SK-N-SH (cell line): Measurements from ENCODE around the gene LRRC36. TPM values are rescaled to one million over a fixed set of nuclear protein-coding genes. Genes with fewer than 3 reads are reported as not detected.

Experiments used
- CTCF ChIA-PET: fragments of 300-600, 350-600 bp; formaldehyde crosslinking; extraction: SDS; loops from one replicate; lab custom pipeline; 2021; lab: Yijun Ruan, JAX
- POLR2A ChIA-PET: fragments of 350-600 bp; sonication (Branson Sonifier 250); formaldehyde crosslinking; extraction: SDS; loops from one replicate; lab custom pipeline; 2020; ENCODE audit warnings: antibody characterized with exemption, inconsistent platforms; lab: Yijun Ruan, JAX
- DNase-seq: peaks from one replicate; pipeline ENCODE4 v3.0.0; 2012
- H2AFZ ChIP-seq: fragments of 200-600 bp; sonication (generic); 2 replicates; pipeline ENCODE4 v1.8.1; 2016; ENCODE audit warnings: antibody characterized with exemption, mild to moderate bottlenecking, low read depth
- H3F3A ChIP-seq: fragments of 200-600 bp; sonication (generic); replicated peaks from 2 replicates; pipeline ENCODE3; 2016; ENCODE audit warnings: antibody characterized with exemption, mild to moderate bottlenecking; ENCODE audit not compliant: insufficient read depth
- H3K27ac ChIP-seq, 2 experiments: fragments of 200-500 bp in 1 of 2; fragments of 200-600 bp in 1 of 2; sonication (Bioruptor generic) in 1 of 2; sonication (generic), shearing (Covaris generic) in 1 of 2; 2 replicates each; pipeline versions ENCODE4 v1.5.1 to v1.6.1; 2014 to 2016; ENCODE audit warnings: low read depth in 2 of 2, inconsistent platforms in 1 of 2, low read length in 1 of 2, mild to moderate bottlenecking in 1 of 2, mixed read lengths in 1 of 2
- H3K27me3 ChIP-seq: fragments of 200-600 bp; sonication (generic), shearing (Covaris generic); 2 replicates; pipeline ENCODE4 v1.6.1; 2016; ENCODE audit warnings: mixed run types; ENCODE audit not compliant: insufficient read depth
- H3K36me3 ChIP-seq, 2 experiments: fragments of 200-500 bp in 1 of 2; fragments of 200-600 bp in 1 of 2; sonication (Bioruptor generic) in 1 of 2; sonication (generic) in 1 of 2; replicated peaks in 1 of 2; 2 replicates each; pipeline versions ENCODE3 to v1.5.1; 2014 to 2016; ENCODE audit warnings: low read length in 1 of 2, mild to moderate bottlenecking in 1 of 2; ENCODE audit not compliant: insufficient read depth in 2 of 2, control insufficient read depth in 1 of 2
- H3K4me1 ChIP-seq, 2 experiments: fragments of 200-500 bp in 1 of 2; fragments of 200-600 bp in 1 of 2; sonication (Bioruptor generic) in 1 of 2; sonication (generic), shearing (Covaris generic) in 1 of 2; 2 replicates each; pipeline versions ENCODE4 v1.5.1 to v1.6.1; 2014 to 2016; ENCODE audit warnings: low read depth in 1 of 2, low read length in 1 of 2, mixed run types in 1 of 2; ENCODE audit not compliant: insufficient read depth in 2 of 2, control insufficient read depth in 1 of 2
- H3K4me2 ChIP-seq: fragments of 200-600 bp; sonication (generic), shearing (Covaris generic); 2 replicates; pipeline ENCODE4 v1.6.1; 2017; ENCODE audit warnings: mixed run types
- H3K4me3 ChIP-seq, 2 experiments: fragments of 200-500 bp in 1 of 2; fragments of 200-600 bp in 1 of 2; sonication (Bioruptor generic) in 1 of 2; sonication (generic), shearing (Covaris generic) in 1 of 2; 2 replicates each; pipeline versions ENCODE4 v1.5.1 to v1.8.1; 2014 to 2016; ENCODE audit warnings: low read depth in 2 of 2, inconsistent platforms in 1 of 2, low read length in 1 of 2, mild to moderate bottlenecking in 1 of 2, mixed read lengths in 1 of 2, moderate library complexity in 1 of 2
- H3K79me2 ChIP-seq: fragments of 200-600 bp; sonication (generic); 2 replicates; pipeline ENCODE4 v1.8.1; 2017; ENCODE audit warnings: mild to moderate bottlenecking; ENCODE audit not compliant: insufficient read depth
- H3K9ac ChIP-seq: fragments of 200-600 bp; sonication (generic); 2 replicates; pipeline ENCODE4 v1.6.1; 2017; ENCODE audit warnings: mixed run types
- H3K9me2 ChIP-seq: fragments of 200-600 bp; sonication (generic); 2 replicates; pipeline ENCODE4 v1.6.1; 2017; ENCODE audit warnings: mixed run types
- H3K9me3 ChIP-seq: fragments of 200-600 bp; sonication (generic); 2 replicates; pipeline ENCODE4 v1.6.1; 2017; ENCODE audit warnings: mixed run types, mild to moderate bottlenecking, moderate library complexity
- H4K20me1 ChIP-seq: fragments of 200-600 bp; sonication (generic); 2 replicates; pipeline ENCODE4 v1.6.1; 2017; ENCODE audit warnings: mild to moderate bottlenecking, mixed run types; ENCODE audit not compliant: insufficient read depth
- GABPA ChIP-seq: IDR thresholded peaks from 2 replicates; pipeline ENCODE4 v1.4.0; 2012; ENCODE audit warnings: low read depth, mild to moderate bottlenecking
- MEF2A ChIP-seq: IDR thresholded peaks from 2 replicates; pipeline ENCODE4 v1.4.0; 2012; ENCODE audit warnings: low read depth, borderline replicate concordance
- NFIC ChIP-seq: IDR thresholded peaks from 2 replicates; pipeline ENCODE4 v1.4.0; 2012; ENCODE audit warnings: borderline replicate concordance
- POLR2AphosphoS5 ChIP-seq: IDR thresholded peaks from 2 replicates; pipeline ENCODE4 v1.6.1; 2012; ENCODE audit warnings: low read depth, low read length
- RAD21 ChIP-seq: IDR thresholded peaks from 2 replicates; pipeline ENCODE4 v1.6.1; 2012; ENCODE audit warnings: mild to moderate bottlenecking, low read length
- RCOR1 ChIP-seq: fragments of 150-350 bp; IDR thresholded peaks from 2 replicates; pipeline ENCODE4 v1.6.1; 2017; ENCODE audit warnings: antibody characterized with exemption, low read length
- RFX5 ChIP-seq: IDR thresholded peaks from 2 replicates; pipeline ENCODE4 v1.6.1; 2012; ENCODE audit warnings: mild to moderate bottlenecking, improper control_type of control experiment, low read length
- RXRA ChIP-seq: IDR thresholded peaks from 2 replicates; pipeline ENCODE4 v1.4.0; 2012; ENCODE audit warnings: low read depth, mild to moderate bottlenecking, borderline replicate concordance
- TAF1 ChIP-seq: IDR thresholded peaks from 2 replicates; pipeline ENCODE4 v1.6.1; 2012; ENCODE audit warnings: low read depth, mild to moderate bottlenecking, low read length, moderate library complexity, borderline replicate concordance
- TCF12 ChIP-seq: IDR thresholded peaks from 2 replicates; pipeline ENCODE4 v1.4.0; 2012
- YY1 ChIP-seq: IDR thresholded peaks from 2 replicates; pipeline ENCODE4 v1.4.0; 2012; ENCODE audit warnings: low read depth, mild to moderate bottlenecking
- WGBS: methylation state at CpG from one replicate; pipeline ENCODE4 v1.1.6; 2017; ENCODE audit warnings: low lambda C conversion rate; 5-methylcytosine and 5-hydroxymethylcytosine counted together
- polyA plus RNA-seq, 3 experiments: library from polyadenylated mRNA; depleted of rRNA; stranded (reverse); fragments of >200 nt; gene quantifications; 2 replicates each; pipeline ENCODE4 v1.2.3, GENCODE V29; 2012
- TF ChIP-seq, protein P1 (sequence below): IDR thresholded peaks from 2 replicates; pipeline ENCODE4 v1.4.0; 2012; ENCODE audit warnings: low read depth, borderline replicate concordance
- TF ChIP-seq, protein P2 (sequence below): IDR thresholded peaks from 2 replicates; pipeline ENCODE4 v1.4.0; 2012; ENCODE audit warnings: low read depth, borderline replicate concordance
- TF ChIP-seq, protein P3 (sequence below): fragments of 150-350 bp; IDR thresholded peaks from 2 replicates; pipeline ENCODE4 v1.6.1; 2016; ENCODE audit warnings: mild to moderate bottlenecking, low read depth, low read length
- TF ChIP-seq, protein P4 (sequence below): fragments of 150-350 bp; IDR thresholded peaks from 2 replicates; pipeline ENCODE4 v1.6.1; 2017; ENCODE audit warnings: antibody characterized with exemption, low read length, low read depth, borderline replicate concordance
- TF ChIP-seq, protein P5 (sequence below): IDR thresholded peaks from 2 replicates; pipeline ENCODE4; 2012

Gene LRRC36
- polyA plus RNA-seq, 1 of the 3 experiments (the other 2 are of a cell fraction), result 0.92 TPM

DNA sequence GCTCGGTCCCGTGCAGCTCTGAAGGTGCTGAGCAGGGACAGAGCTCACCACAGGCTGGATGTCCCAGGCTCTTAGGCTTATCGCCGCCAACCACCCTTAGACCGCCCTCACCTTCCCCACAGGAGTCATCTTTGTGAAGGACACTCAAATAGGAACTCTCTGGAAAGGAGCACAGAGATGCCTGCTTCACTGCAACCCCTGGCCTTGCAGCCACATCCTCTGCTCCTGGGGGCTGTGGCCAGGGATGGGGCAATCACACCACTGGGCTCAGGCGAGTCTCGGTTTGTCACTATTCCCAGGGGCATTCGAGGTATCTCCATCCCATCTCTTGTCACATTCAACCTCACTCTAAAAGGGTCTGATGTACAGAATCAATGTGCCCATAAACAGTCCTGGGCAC, 78.7 kb downstream of the LRRC36 start:
- Histone ChIP-seq H3K27me3 (no peaks in the 10 kb centered on the region), H3K27ac (peak overlapping the region; percentile 78 to 98; a peak in 3 of 4 replicates), H3K4me2 (no peak overlapping the region), H3K4me1 (peaks cover 30 to 31% of the 10 kb centered on the region in 2 experiments; a peak in 3 of 4 replicates), H3K9me2 (no peaks in the 10 kb centered on the region), H2AFZ (no peak overlapping the region), H3K79me2 (peaks cover 15% of the 10 kb centered on the region), H4K20me1 (no peaks in the 10 kb centered on the region)
- no peak for DNase-seq
- TF ChIP-seq RAD21 (no peak), RFX5 (no peak), MEF2A (no peak), RXRA (no peak)
- TF ChIP-seq, protein P1, sequence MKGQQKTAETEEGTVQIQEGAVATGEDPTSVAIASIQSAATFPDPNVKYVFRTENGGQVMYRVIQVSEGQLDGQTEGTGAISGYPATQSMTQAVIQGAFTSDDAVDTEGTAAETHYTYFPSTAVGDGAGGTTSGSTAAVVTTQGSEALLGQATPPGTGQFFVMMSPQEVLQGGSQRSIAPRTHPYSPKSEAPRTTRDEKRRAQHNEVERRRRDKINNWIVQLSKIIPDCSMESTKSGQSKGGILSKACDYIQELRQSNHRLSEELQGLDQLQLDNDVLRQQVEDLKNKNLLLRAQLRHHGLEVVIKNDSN, result no peak
- TF ChIP-seq, protein P2, sequence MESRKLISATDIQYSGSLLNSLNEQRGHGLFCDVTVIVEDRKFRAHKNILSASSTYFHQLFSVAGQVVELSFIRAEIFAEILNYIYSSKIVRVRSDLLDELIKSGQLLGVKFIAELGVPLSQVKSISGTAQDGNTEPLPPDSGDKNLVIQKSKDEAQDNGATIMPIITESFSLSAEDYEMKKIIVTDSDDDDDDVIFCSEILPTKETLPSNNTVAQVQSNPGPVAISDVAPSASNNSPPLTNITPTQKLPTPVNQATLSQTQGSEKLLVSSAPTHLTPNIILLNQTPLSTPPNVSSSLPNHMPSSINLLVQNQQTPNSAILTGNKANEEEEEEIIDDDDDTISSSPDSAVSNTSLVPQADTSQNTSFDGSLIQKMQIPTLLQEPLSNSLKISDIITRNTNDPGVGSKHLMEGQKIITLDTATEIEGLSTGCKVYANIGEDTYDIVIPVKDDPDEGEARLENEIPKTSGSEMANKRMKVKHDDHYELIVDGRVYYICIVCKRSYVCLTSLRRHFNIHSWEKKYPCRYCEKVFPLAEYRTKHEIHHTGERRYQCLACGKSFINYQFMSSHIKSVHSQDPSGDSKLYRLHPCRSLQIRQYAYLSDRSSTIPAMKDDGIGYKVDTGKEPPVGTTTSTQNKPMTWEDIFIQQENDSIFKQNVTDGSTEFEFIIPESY, result no peak
- TF ChIP-seq, all 33 proteins: peak for 0
- Histone ChIP-seq H3K36me3 (peaks cover 0 to 6% of the 10 kb centered on the region in 2 experiments), H3F3A (peaks cover 21% of the 10 kb centered on the region), H3K9ac (peak overlapping the region; percentile 66; the same call in 1 of the 2 replicates), H3K9me3 (no peaks in the 10 kb centered on the region), H3K4me3 (no peak overlapping the region)
- ChIA-PET CTCF (no interaction called here), POLR2A (interaction anchor here (1.5 kb wide), 1 partner anchor 9 kb away, joined by 6 read pairs; no protein-coding TSS in a partner anchor)
- 84% methylated on average over 7 of the region's 8 CpGs for WGBS

DNA sequence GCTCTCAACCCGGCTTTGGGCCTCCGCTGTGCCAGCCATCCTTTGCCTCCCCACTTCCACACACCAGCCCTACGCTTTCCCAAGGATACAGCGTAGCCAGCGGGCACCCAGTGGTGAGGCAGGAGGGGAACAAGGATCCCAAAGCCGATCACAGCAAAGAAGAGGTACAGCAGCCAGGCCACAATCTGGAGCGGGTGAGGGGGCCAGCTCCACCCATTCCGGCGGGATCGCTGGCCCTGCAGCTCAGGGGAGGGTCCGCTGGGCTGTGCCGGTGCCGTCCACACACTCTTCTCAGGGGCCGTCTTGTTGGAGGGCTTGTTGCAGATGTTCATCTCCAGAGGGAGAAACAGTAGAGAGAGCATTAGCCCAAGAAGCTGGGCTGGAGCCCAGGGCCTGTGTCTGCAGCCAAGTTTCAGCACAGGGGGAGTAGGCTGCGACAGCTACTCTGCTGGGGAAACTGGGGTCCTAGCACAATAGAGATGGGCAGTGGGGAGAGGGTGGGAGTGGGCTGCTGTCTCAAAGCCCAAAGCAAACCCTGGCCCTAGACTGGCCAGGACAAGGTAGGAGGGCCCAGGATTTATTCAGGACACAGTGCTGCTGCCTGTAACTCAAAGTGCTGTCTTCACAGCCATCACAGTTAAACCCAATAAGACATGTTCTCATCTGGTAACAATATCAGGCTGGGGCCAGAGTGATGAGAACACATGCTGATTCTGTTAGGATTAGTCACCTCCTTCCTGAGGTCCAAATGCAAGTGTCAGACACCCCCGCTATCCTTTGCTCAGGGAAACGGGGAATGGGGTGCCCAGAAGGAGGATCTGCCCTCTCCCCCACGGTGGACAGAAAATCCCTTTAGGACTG, 79.7 kb downstream of the LRRC36 start:
- H2AFZ ChIP-seq, result peak overlapping the region; percentile 61; the same call in 1 of the 2 replicates
- TF ChIP-seq MEF2A (no peak), POLR2AphosphoS5 (peak; percentile 74; the same call in 1 of the 2 replicates), GABPA (no peak), TAF1 (0 out of 2 replicates have a peak, but pooled peaks have one; percentile 19), TCF12 (peak; percentile 95), RCOR1 (no peak), YY1 (0 out of 2 replicates have a peak, but pooled peaks have one; percentile 26), RFX5 (no peak), NFIC (peak; percentile 56)
- TF ChIP-seq, protein P3, sequence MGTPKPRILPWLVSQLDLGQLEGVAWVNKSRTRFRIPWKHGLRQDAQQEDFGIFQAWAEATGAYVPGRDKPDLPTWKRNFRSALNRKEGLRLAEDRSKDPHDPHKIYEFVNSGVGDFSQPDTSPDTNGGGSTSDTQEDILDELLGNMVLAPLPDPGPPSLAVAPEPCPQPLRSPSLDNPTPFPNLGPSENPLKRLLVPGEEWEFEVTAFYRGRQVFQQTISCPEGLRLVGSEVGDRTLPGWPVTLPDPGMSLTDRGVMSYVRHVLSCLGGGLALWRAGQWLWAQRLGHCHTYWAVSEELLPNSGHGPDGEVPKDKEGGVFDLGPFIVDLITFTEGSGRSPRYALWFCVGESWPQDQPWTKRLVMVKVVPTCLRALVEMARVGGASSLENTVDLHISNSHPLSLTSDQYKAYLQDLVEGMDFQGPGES, result no peak
- TF ChIP-seq, protein P2, result no peak
- TF ChIP-seq, protein P4, sequence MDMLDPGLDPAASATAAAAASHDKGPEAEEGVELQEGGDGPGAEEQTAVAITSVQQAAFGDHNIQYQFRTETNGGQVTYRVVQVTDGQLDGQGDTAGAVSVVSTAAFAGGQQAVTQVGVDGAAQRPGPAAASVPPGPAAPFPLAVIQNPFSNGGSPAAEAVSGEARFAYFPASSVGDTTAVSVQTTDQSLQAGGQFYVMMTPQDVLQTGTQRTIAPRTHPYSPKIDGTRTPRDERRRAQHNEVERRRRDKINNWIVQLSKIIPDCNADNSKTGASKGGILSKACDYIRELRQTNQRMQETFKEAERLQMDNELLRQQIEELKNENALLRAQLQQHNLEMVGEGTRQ, result no peak
- TF ChIP-seq, protein P5, sequence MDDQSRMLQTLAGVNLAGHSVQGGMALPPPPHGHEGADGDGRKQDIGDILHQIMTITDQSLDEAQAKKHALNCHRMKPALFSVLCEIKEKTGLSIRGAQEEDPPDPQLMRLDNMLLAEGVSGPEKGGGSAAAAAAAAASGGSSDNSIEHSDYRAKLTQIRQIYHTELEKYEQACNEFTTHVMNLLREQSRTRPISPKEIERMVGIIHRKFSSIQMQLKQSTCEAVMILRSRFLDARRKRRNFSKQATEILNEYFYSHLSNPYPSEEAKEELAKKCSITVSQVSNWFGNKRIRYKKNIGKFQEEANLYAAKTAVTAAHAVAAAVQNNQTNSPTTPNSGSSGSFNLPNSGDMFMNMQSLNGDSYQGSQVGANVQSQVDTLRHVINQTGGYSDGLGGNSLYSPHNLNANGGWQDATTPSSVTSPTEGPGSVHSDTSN, result peak; percentile 89

More for the DNA sequence above, 79.7 kb downstream of the LRRC36 start:
- H3K4me2 ChIP-seq, result peak overlapping the region; percentile 66
- no peaks in the 10 kb centered on the region for H3K9me2 ChIP-seq
- H3K4me3 ChIP-seq, result no peak overlapping the region
- H3F3A ChIP-seq, result peaks cover 21% of the 10 kb centered on the region
- ChIA-PET POLR2A (interaction anchor here (1.5 kb wide), 1 partner anchor 10 kb away, joined by 6 read pairs; no protein-coding TSS in a partner anchor), CTCF (interaction anchor here (0.8 to 2.8 kb wide), 6 partner anchors 8 to 59 kb away, joined by 3 to 15 read pairs (median 4); partner anchors contain the start of genes TPPP3 and ZDHHC1)
- H3K4me1 ChIP-seq, result peaks cover 21 to 30% of the 10 kb centered on the region in 2 experiments; a peak in 3 of 4 replicates
- 67% methylated on average over 18 of the region's 18 CpGs for WGBS
- no peaks in the 10 kb centered on the region for H4K20me1 ChIP-seq
- peak overlapping the region; percentile 66 for H3K9ac ChIP-seq
- H3K36me3 ChIP-seq, result peaks cover 0 to 6% of the 10 kb centered on the region in 2 experiments
- H3K79me2 ChIP-seq, result peaks cover 25% of the 10 kb centered on the region
- no peaks in the 10 kb centered on the region for H3K27me3 ChIP-seq
- H3K9me3 ChIP-seq, result no peaks in the 10 kb centered on the region
- H3K27ac ChIP-seq, result peak overlapping the region; percentile 78 to 98
- DNase-seq, result peak; percentile 54
